Measurements from ENCODE around the gene SLAMF9. TPM values are rescaled to one million over a fixed set of nuclear protein-coding genes. Genes with fewer than 3 reads are reported as not detected.

Gene SLAMF9
- total RNA-seq, 4 donors from 2014 or later, result 0.66 to 16.5 (median 3.6) TPM; not detected in 1

GRCh38 chr1:159965263-159965662, 11.2 kb upstream of the SLAMF9 start:
- TF ChIP-seq CTCF (IDR thresholded peaks at IDR 0.05; ENCODE audit: low read depth), result no peak

DNA sequence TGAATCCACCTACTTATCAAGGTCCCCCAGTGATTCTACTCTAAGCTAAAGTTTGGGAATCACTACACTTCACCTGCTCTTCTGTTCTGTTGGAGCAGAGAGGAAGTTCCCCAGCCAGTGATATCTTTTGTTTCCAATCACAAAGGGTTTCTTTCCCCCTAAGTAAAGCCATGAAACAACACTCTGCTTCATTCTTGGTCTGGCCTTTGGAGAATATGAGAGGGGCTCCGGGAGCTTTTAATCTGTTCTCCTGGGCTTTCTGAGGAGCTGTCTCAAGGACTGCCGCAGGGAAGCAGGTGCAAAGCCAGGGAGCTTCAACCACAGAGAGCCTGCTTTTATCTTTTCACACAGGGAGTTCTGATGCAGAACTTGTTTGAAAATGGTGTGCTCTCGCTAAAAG, 10.1 kb upstream of the SLAMF9 start:
- TF ChIP-seq CTCF (IDR thresholded peaks at IDR 0.05; ENCODE audit: low read depth), result no peak

GRCh38 chr1:159962176-159962575, 8.1 kb upstream of the SLAMF9 start:
- TF ChIP-seq CTCF (IDR thresholded peaks at IDR 0.05; ENCODE audit: low read depth), result no peak

DNA sequence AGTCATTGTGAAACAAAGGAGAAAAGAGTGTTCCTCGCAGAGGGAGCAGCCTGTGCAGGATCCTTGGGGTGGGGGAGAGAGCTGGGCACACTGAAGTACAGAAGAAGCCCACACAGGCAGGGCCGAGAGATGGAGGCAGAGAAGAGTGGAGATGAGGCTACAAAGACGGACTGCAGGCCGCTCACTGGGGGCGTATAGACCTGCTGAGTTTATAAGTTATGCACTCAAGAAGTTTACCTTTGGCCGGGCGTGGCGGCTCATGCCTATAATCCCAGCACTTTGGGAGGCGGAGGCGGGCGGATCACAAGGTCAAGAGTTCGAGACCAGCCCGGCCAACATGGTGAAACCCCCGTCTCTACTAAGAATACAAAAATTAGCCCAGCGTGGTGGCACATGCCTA, 7.6 kb upstream of the SLAMF9 start:
- TF ChIP-seq CTCF (IDR thresholded peaks at IDR 0.05; ENCODE audit: low read depth), result no peak

DNA sequence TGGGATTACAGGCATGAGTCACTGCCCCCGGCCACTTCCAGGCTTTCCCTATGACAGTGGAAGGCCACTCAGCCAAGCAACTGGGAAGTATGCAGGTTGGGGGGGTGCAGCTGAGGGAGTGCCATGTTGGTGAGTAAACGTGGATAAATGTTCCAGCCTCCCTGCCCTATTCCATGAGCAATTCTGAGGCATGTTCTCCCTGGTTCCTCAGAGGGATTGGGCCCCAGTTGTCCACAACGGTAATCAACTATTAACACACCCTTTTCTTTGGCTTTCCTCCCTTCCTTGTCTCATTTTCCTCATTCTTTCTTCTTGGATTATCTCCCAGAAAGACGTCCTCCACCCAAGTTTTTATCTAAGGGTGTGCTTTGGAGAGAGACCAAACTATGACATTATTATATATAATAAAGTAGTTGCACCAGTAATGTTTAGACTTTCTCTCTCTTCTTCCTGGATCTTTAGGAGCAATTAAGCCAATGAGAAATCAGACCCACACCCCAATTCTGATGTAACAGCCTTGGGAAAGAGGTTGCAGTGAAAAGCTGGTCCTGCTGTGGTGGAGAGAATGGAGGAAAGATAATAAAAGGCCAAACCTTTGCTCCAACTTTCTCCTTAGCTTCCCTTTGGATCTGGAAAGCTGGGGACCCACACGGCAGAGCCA, 6.8 kb upstream of the SLAMF9 start:
- TF ChIP-seq CTCF (IDR thresholded peaks at IDR 0.05; ENCODE audit: low read depth), result no peak

GRCh38 chr1:159959451-159959850, 5.4 kb upstream of the SLAMF9 start:
- no peak for TF ChIP-seq CTCF (IDR thresholded peaks at IDR 0.05; ENCODE audit: low read depth)

DNA sequence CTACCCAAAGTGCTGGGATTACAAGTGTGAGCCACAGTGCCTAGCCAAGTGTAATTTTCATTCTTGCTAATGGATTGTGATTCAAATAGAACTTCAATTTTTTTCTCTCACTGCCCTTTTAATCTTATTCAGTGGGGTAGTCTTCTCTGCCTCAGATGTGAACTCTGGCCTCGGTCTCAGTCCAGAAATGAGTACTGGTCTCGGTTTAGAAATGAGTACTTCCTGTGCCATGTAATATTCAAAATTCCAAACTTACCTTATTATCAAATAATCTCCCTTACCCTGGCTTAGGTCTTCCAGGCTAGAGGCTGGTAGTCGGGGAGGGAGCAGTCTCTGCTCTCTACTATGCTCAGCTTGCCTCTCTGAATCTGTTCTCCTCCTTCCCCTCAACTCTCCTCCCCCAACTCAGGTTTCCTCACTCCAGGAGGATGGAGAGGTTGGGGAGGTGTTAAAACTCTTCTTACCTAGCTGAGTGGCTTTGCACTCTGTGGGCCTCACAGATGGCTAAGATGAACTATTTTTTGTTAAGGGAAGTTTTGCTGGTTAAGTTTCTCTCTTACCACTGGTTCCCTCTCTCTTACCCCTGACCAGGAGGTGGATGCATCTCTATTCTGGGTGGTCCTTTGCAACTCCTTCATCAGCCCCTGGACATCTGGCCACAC, 4.8 kb upstream of the SLAMF9 start:
- TF ChIP-seq CTCF (IDR thresholded peaks at IDR 0.05; ENCODE audit: low read depth), result no peak
